Measurements from ENCODE around the gene SPAG8. TPM values are rescaled to one million over a fixed set of nuclear protein-coding genes. Genes with fewer than 3 reads are reported as not detected.

The SPAG8 gene
- total RNA-seq, 1 experiment from 2014 or later = 0.57 TPM

- no peak for DNase-seq (ENCODE audit: low read depth)
Measured at GRCh38 chr9:35774907-35775635, 37.0 kb downstream of the SPAG8 start.

GRCh38 chr9:35771943-35772342 lies 40.1 kb downstream of the SPAG8 start:
- DNase-seq (ENCODE audit: low read depth) = no peak

DNA sequence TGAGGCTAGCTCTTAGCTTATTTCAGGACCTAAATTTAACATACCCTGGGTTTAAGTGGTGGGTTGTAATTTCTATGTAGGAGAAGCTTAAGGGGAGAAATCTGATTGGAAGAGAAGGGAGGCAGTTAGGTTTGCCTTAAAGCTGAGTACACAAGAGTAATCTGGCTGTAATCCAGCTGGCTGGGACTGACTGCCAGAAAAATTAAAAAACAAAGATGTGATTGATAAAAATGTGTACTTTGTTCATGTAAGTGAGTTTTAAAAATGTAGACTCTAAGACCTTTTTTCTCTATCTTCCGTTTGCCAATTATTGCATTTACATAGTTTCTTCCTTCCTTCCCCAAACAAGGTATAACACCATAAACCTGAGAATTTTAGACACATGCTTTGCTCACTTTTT lies 40.5 kb downstream of the SPAG8 start:
- DNase-seq (ENCODE audit: low read depth) = no peak

DNA sequence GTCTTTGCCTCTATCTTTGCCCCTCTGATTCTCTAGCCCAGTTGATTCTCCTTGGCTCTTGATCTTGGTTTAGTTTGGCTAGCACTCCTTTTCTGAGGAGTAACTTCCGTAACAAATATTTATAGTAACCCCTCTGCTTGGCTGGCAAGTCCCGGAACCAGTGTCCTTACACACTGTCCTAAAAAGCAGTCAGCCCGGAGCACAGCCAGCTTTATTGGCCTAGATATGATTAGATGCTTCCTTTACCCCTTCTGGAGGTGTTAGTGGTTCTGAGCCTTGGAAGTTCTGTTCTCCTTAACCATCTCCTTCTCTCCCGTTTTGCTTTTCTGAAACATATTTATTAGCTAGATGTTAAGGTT lies 41.0 kb downstream of the SPAG8 start:
- DNase-seq (ENCODE audit: low read depth) = no peak

DNA sequence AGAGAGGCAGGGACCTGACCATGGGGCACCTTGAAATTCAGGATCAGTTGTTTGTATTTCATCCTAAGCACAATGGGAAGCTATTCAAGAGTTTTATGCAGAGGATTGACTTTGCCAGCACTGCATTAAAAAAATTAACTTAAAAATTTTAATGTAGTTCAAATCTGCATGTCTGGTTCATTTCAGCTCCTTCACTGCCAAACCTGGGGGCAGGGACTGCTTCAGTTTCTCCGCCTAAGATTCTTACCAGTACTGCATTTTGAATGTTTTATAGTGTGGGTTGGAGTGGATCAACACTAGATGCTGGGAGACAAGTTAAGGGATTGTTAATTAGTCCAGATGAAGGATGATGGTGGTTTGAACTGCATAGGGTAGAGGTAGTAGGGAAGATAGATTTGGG lies 42.3 kb downstream of the SPAG8 start:
- DNase-seq (ENCODE audit: low read depth) = no peak

DNA sequence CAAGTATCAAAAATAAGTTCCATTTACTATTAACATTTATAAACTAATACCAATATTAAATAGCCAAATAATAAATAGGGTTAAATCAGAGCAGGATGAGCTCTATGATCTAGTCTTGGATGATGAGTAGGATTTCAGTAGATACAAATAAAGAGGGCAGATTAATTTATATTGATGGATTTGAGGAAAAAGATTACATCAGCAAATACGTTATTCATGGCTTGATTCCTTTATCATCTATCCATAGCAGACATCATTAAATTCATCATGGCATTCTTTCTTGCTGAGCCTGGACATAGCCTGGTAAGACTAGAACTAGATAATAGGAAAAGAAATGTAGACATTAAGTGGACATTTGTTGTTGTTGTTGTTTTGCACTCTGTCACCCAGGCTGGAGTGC lies 44.6 kb downstream of the SPAG8 start:
- DNase-seq (ENCODE audit: low read depth) = no peak

DNA sequence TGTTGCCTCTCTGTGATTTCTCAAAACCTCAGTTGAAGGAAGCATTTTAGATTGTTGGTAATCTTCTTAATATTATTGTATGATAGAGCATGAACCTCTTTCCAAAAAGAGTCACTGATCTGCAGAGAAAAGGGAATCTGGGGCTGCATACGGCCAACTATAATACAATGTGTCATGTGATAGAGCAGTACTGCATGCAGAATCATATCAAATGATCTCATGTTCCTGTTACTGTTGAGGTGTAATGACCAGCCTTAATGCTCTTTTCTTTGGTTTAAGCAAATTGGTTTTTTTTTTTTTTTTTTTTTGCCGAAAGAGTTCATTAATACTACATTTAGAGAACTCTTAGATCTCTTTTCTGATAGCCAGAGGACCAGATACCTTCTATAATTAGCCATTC lies 45.1 kb downstream of the SPAG8 start:
- DNase-seq (ENCODE audit: low read depth) = no peak

GRCh38 chr9:35763803-35764202 lies 48.3 kb downstream of the SPAG8 start:
- no peak for DNase-seq (ENCODE audit: low read depth)

- no peak for DNase-seq (ENCODE audit: low read depth)
Measured at GRCh38 chr9:35763181-35763580, 48.9 kb downstream of the SPAG8 start.

GRCh38 chr9:35760651-35761050 lies 51.4 kb downstream of the SPAG8 start:
- peak; percentile 86 for DNase-seq (ENCODE audit: low read depth)

GRCh38 chr9:35759795-35760194 lies 52.3 kb downstream of the SPAG8 start:
- no peak for DNase-seq (ENCODE audit: low read depth)

Other genes with a start within 250 kb of the SPAG8 start
- 6.1 and 9.4 TPM in 2 replicates for gene TESK1, start 207.0 kb downstream of the SPAG8 start, total RNA-seq (2014; rRNA removed; shearing (Covaris generic))
- gene CD72, start 193.8 kb downstream of the SPAG8 start, total RNA-seq (2014; rRNA removed; shearing (Covaris generic)) = 1.7 TPM in 1 of 2 replicates, not detected in the other
- gene SIT1, start 161.3 kb downstream of the SPAG8 start, total RNA-seq (2014; rRNA removed; shearing (Covaris generic)) = not detected in 2 replicates
- 3,813 and 4,416 TPM in 2 replicates for gene RMRP, start 154.2 kb downstream of the SPAG8 start, total RNA-seq (2014; rRNA removed; shearing (Covaris generic))
- gene CCDC107, start 154.0 kb downstream of the SPAG8 start, total RNA-seq (2014; rRNA removed; shearing (Covaris generic)) = 8.6 and 9.5 TPM in 2 replicates
- 2.9 and 4.2 TPM in 2 replicates for gene ARHGEF39, start 147.1 kb downstream of the SPAG8 start, total RNA-seq (2014; rRNA removed; shearing (Covaris generic))
- gene CA9, start 138.3 kb downstream of the SPAG8 start, total RNA-seq (2014; rRNA removed; shearing (Covaris generic)) = 0.42 TPM in 1 of 2 replicates, not detected in the other
- 793 and 977 TPM in 2 replicates for gene TPM2, start 122.3 kb downstream of the SPAG8 start, total RNA-seq (2014; rRNA removed; shearing (Covaris generic))
- 173 and 190 TPM in 2 replicates for gene TLN1, start 80.1 kb downstream of the SPAG8 start, total RNA-seq (2014; rRNA removed; shearing (Covaris generic))
- gene CREB3, start 79.6 kb downstream of the SPAG8 start, total RNA-seq (2014; rRNA removed; shearing (Covaris generic)) = 97.9 and 104 TPM in 2 replicates
- 23.6 and 24.8 TPM in 2 replicates for gene GBA2, start 63.0 kb downstream of the SPAG8 start, total RNA-seq (2014; rRNA removed; shearing (Covaris generic))
- gene RGP1, start 63.0 kb downstream of the SPAG8 start, total RNA-seq (2014; rRNA removed; shearing (Covaris generic)) = 11.7 and 16.3 TPM in 2 replicates
- gene MSMP, start 58.0 kb downstream of the SPAG8 start, total RNA-seq (2014; rRNA removed; shearing (Covaris generic)) = 0.21 and 0.51 TPM in 2 replicates
- gene NPR2, start 20.7 kb downstream of the SPAG8 start, total RNA-seq (2014; rRNA removed; shearing (Covaris generic)) = 2.1 and 3.4 TPM in 2 replicates
- 72.7 and 94.8 TPM in 2 replicates for gene HINT2, start 2.8 kb upstream of the SPAG8 start, total RNA-seq (2014; rRNA removed; shearing (Covaris generic))
- not detected in 2 replicates for gene FAM221B, start 16.5 kb upstream of the SPAG8 start, total RNA-seq (2014; rRNA removed; shearing (Covaris generic))
- 1.1 and 2.0 TPM in 2 replicates for gene TMEM8B, start 17.0 kb upstream of the SPAG8 start, total RNA-seq (2014; rRNA removed; shearing (Covaris generic))
- not detected in 2 replicates for gene OR13J1, start 58.1 kb upstream of the SPAG8 start, total RNA-seq (2014; rRNA removed; shearing (Covaris generic))
- gene HRCT1, start 93.9 kb upstream of the SPAG8 start, total RNA-seq (2014; rRNA removed; shearing (Covaris generic)) = 1.8 and 3.5 TPM in 2 replicates
- 0.06 TPM in 1 of 2 replicates, not detected in the other for gene SPAAR, start 97.2 kb upstream of the SPAG8 start, total RNA-seq (2014; rRNA removed; shearing (Covaris generic))
- not detected in 2 replicates for gene OR2S2, start 145.9 kb upstream of the SPAG8 start, total RNA-seq (2014; rRNA removed; shearing (Covaris generic))
- gene RECK, start 224.7 kb upstream of the SPAG8 start, total RNA-seq (2014; rRNA removed; shearing (Covaris generic)) = 6.2 and 7.6 TPM in 2 replicates